K562 (cell line): ENCODE measurements around the gene TMEM45A. TPM values are rescaled to one million over a fixed set of nuclear protein-coding genes. Genes with fewer than 3 reads are reported as not detected.

Experiments
- MGA ChIP-seq: fragments of 450-650 bp; IDR thresholded peaks from 2 replicates; pipeline ENCODE4 v1.6.1; 2016; ENCODE audit warnings: mild to moderate bottlenecking, moderate library complexity
- polyA plus RNA-seq, 8 experiments: library from polyadenylated mRNA; depleted of rRNA in 4 of 8; stranded (reverse) in 5 of 8; unstranded in 3 of 8; fragments of >200 nt; fragmentation: Nextera tagmentation in 2 of 8; fragmentation: Illumina TruSeq in 1 of 8; extraction: Ambion mirVana in 2 of 8; extraction: Trizol in 1 of 8; gene quantifications; 2 replicates each; pipeline versions ENCODE4 v1.2.1 to v1.2.3, GENCODE V29; 2011 to 2014; ENCODE audit warnings: inconsistent platforms in 1 of 8, missing spikeins in 1 of 8
- total RNA-seq, 7 experiments: library from RNA; depleted of rRNA in 6 of 7; stranded (reverse); fragments of >200 nt in 6 of 7; fragmentation: Illumina TruSeq in 2 of 7; extraction: Trizol in 2 of 7; gene quantifications; 2 replicates each; pipeline versions ENCODE4 v1.2.1 to v1.2.3, GENCODE V29; 2011 to 2021; ENCODE audit warnings: low replicate concordance in 1 of 7

The TMEM45A gene
- total and polyA plus RNA-seq, 9 of the 15 experiments (the other 6 are each of a cell fraction or from before 2014, with no cell fraction given), result 0.41 to 4.1 (median 0.95) TPM

- no peak for TF ChIP-seq MGA
Observed at GRCh38 chr3:100480081-100480480, 12.3 kb upstream of the TMEM45A start (continued).
